Adipocyte (in vitro differentiated cells): ENCODE results near the gene SPEF2.

Source experiments
- DNase-seq: peaks from one replicate; pipeline ENCODE4 v3.0.0-alpha.2; 2015; ENCODE audit warnings: low read depth
- H3K27me3 ChIP-seq: replicated peaks from 2 replicates; pipeline ENCODE4 v1.7.0; 2013; ENCODE audit warnings: mild to moderate bottlenecking, low read length, moderate library complexity; ENCODE audit not compliant: control insufficient read depth, insufficient read depth
- H3K36me3 ChIP-seq: 2 replicates; pipeline ENCODE4 v1.7.0; 2013; ENCODE audit warnings: low read length, mild to moderate bottlenecking, moderate library complexity; ENCODE audit not compliant: control insufficient read depth, insufficient read depth, severe bottlenecking
- H3K4me1 ChIP-seq: 2 replicates; pipeline ENCODE4 v1.7.0; 2013; ENCODE audit warnings: mild to moderate bottlenecking, low read length, moderate library complexity; ENCODE audit not compliant: control insufficient read depth, insufficient read depth
- H3K4me3 ChIP-seq: 2 replicates; pipeline ENCODE4 v1.7.0; 2013; ENCODE audit warnings: mild to moderate bottlenecking, low read length, moderate library complexity
- H3K9ac ChIP-seq: 2 replicates; pipeline ENCODE4 v1.7.0; 2013; ENCODE audit warnings: mild to moderate bottlenecking, low read length, moderate library complexity
- H3K9me3 ChIP-seq: 2 replicates; pipeline ENCODE4 v1.7.0; 2013; ENCODE audit warnings: mild to moderate bottlenecking, low read length, moderate library complexity; ENCODE audit not compliant: control insufficient read depth

The SPEF2 gene

DNA sequence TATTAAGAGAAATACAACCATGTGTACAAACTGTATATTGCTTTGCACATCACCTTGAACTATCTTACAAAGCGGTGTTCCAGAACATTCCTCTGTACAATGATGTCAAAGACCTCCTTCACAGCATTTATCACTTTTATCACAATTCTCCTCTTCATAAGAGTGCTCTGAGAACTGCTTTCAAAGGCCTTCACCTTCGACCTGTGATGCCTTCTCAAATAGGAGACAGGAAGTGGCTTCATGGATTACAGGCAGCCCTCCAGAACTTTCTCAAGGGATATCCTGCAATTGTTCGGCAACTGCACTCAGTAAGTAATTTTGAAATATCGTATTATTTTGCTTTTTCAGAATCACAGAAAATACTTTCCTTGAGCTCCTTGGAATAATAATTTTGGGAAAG, 171.1 kb downstream of the SPEF2 start:
- H3K36me3 ChIP-seq, result no peaks in the 10 kb centered on the region
- H3K27me3 ChIP-seq, result no peaks in the 10 kb centered on the region
- no peak overlapping the region for H3K9ac ChIP-seq
- H3K9me3 ChIP-seq, result no peaks in the 10 kb centered on the region
- H3K4me3 ChIP-seq, result no peak overlapping the region
- peaks cover 18% of the 10 kb centered on the region for H3K4me1 ChIP-seq
- DNase-seq, result no peak

DNA sequence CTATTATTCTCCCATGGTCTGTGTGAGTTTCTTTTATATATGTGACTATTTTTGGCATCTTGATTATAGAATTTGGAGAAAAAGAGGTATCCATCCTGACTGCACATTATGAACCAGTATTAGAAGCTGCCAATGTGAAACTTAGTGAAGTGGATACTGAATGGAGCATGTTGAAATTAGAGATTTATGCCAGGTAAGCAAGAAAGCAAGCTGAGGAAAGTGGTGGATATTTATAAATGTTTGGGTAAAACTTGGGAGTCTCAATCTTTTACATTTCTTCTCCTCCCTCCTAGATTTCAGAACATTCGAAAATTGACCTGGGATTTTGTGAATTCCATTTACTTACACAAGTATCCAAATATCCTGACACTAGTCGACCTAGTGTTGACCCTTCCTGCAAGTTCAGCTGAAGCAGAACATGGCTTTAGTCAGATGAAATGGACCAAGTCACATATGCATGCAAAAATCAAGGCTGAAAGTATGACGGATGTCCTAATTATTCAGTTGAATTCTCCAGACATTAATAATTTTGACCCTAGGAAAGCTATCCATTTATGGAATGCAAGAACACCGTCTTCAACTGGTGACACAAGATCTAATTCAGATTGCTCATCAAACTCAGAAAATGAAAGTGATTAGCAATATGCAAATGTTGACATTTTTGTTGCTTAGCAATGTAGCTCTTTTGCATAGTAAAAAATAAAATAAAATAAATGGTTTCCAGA, 172.2 kb downstream of the SPEF2 start:
- H3K36me3 ChIP-seq, result no peaks in the 10 kb centered on the region
- H3K4me3 ChIP-seq, result no peak overlapping the region
- H3K4me1 ChIP-seq, result peaks cover 18% of the 10 kb centered on the region
- peak; percentile 52 for DNase-seq
- no peak overlapping the region for H3K9ac ChIP-seq
- H3K9me3 ChIP-seq, result no peaks in the 10 kb centered on the region
- no peaks in the 10 kb centered on the region for H3K27me3 ChIP-seq

DNA sequence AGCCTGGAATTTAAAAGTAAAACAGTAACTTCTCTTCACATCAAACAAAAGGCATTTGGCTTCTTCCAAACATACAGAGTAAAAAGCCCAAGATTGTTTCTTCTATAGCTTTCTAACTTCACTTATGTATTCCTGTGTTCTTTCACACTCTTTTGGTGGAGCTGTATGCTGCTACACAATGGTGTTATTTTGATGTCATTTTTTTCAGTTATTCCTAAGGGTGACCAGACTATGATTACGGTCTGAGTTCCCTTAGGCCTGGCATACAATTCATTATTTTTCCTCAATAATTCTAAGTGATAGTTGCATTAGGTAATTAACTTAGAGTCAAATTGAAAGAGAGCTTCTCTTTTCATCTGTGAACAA, 172.8 kb downstream of the SPEF2 start:
- no peaks in the 10 kb centered on the region for H3K9me3 ChIP-seq
- H3K9ac ChIP-seq, result no peak overlapping the region
- no peaks in the 10 kb centered on the region for H3K27me3 ChIP-seq
- no peaks in the 10 kb centered on the region for H3K36me3 ChIP-seq
- peaks cover 18% of the 10 kb centered on the region for H3K4me1 ChIP-seq
- DNase-seq, result no peak
- no peak overlapping the region for H3K4me3 ChIP-seq

DNA sequence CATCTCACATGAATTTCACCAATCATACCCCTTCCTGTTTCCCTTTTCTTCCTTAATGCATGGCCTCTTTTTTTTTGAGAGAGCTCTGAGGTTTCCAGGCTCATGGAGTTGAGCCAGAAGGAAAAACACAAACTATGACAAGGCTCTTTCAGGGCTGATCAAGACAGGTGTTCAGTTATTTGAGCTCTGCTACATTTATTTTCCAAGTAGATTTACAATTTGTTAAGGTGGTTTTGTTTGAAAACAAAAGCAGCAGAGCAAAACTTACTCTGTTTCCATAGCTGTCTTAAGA, 176.6 kb downstream of the SPEF2 start:
- Histone ChIP-seq H3K9ac (no peak overlapping the region), H3K27me3 (no peaks in the 10 kb centered on the region), H3K4me3 (no peak overlapping the region), H3K9me3 (no peaks in the 10 kb centered on the region), H3K4me1 (peaks cover 16% of the 10 kb centered on the region), H3K36me3 (no peaks in the 10 kb centered on the region)
- DNase-seq, result no peak

DNA sequence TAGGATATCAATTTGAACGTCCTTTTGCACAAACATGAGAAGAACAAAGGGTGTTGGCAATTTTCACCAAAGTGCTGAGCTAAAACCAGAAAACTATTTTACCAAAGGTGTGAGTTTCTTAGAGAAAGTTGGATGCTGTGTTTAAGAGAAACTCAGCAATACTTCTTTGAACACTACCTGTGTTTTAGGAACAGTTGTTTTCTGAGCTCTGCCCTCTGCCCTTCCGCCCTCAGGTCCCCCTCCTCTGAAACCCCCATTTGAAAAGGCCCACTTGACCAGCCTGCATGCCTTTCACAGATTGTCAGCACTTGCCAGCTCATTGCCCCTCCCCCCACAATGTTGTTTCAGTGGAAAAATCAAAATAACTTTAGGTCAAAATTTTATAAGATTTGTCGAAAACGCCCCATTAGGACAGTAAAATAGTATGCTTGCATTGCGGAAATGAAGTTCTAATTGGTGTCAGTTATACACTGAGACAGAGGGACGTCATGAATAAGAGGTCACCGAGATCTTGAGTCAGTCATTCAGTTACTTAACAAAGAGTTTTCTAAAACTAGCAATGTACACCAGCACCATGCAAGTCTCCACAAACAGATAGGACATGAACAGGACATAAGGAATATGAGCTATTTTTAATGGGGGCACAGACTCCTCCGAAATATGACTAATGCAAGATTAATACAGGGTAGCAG, 177.2 kb downstream of the SPEF2 start:
- no peak overlapping the region for H3K9ac ChIP-seq
- H3K27me3 ChIP-seq, result no peaks in the 10 kb centered on the region
- H3K4me3 ChIP-seq, result no peak overlapping the region
- DNase-seq, result no peak
- peaks cover 10% of the 10 kb centered on the region for H3K4me1 ChIP-seq
- H3K9me3 ChIP-seq, result no peaks in the 10 kb centered on the region
- no peaks in the 10 kb centered on the region for H3K36me3 ChIP-seq

DNA sequence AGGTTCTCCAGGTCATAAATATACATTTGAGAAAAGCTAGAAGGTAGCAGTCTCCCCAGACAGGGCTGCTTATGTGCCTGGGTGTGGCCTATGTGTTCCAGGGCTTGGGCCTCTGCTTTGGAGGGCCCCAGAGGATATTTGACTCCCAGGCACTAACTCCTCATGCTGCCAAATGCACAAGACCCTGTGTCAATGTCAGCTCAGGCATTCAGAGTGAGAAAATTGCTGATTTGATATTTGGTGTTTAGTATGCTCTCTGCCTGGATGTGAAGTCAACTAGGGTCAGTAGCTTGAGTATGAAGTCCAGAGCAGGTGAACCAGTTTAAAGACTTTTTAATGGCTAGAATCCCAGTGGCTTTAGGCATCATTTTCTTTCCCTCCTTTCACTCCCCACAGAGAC, 181.5 kb downstream of the SPEF2 start:
- Histone ChIP-seq H3K4me3 (no peak overlapping the region), H3K9ac (no peak overlapping the region), H3K4me1 (no peaks in the 10 kb centered on the region), H3K27me3 (no peaks in the 10 kb centered on the region), H3K9me3 (no peaks in the 10 kb centered on the region), H3K36me3 (no peaks in the 10 kb centered on the region)
- DNase-seq, result no peak

DNA sequence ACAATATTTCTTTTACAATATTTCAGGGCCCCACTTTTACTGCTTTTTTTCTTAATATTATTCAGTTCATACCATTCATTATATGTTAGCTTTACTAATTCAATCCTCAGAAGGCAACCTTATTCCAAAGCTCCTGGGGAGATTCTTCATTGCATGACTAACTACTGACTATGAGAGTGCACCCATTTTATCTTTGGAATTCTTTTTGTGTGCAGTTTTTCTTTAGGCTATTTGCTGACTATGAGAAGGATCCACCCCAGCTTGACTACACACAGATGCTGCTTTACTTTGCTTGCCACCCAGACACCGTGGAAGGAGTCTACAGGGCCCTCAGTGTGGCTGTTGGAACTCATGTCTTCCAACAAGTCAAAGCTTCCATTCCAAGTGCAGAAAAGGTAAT, 182.1 kb downstream of the SPEF2 start:
- H3K27me3 ChIP-seq, result no peaks in the 10 kb centered on the region
- H3K36me3 ChIP-seq, result no peaks in the 10 kb centered on the region
- DNase-seq, result no peak
- H3K4me3 ChIP-seq, result no peak overlapping the region
- no peak overlapping the region for H3K9ac ChIP-seq
- H3K4me1 ChIP-seq, result no peaks in the 10 kb centered on the region
- H3K9me3 ChIP-seq, result no peaks in the 10 kb centered on the region

DNA sequence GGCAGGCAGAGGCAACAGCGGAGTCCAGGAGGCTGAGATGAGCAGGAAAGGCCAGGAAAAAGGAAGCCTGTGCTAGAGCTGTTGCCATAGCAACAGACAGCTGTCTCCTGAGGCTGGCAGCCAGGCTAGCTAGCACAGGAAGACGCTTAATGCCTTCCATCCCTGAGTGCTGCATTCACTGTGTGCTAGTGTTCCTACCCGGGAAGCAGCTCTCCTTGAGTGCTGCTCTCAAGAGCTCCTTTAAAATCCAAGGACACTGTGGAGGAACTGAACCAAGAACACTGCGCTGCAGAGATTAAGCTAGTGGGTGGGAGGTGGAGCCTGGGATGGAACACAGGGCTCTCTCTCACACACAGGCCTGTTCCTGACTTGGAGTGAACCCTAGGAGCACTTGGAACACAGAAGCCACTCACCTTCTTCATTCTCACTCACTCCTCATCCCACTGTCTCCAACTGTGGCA, 185.6 kb downstream of the SPEF2 start:
- Histone ChIP-seq H3K36me3 (no peaks in the 10 kb centered on the region), H3K27me3 (no peaks in the 10 kb centered on the region), H3K9ac (no peak overlapping the region), H3K9me3 (no peaks in the 10 kb centered on the region), H3K4me1 (no peaks in the 10 kb centered on the region), H3K4me3 (no peak overlapping the region)
- DNase-seq, result peak; percentile 73

DNA sequence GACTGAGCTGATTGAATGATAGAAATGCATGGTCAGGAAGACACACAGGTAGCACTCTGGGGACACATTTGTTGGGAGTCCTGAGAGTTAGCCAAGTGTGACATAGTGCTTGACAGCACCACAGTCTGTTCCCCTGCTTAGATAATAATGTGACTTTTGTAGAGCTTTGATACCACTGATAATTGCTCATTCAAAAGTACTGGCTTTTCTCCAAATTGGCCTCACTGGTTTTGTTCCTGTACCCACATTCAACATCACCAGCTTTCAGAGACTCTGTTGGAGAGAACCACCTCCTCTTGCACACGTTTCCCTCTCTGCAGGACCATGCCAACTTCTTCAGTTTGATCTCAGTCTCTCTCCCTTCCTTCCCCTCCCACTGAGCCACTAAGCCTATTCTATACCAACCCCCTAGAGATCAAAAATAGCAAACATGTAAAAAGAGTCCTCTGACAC, 186.6 kb downstream of the SPEF2 start:
- Histone ChIP-seq H3K36me3 (no peaks in the 10 kb centered on the region), H3K9ac (no peak overlapping the region), H3K27me3 (no peaks in the 10 kb centered on the region), H3K4me1 (no peaks in the 10 kb centered on the region), H3K9me3 (no peaks in the 10 kb centered on the region), H3K4me3 (no peak overlapping the region)
- no peak for DNase-seq

DNA sequence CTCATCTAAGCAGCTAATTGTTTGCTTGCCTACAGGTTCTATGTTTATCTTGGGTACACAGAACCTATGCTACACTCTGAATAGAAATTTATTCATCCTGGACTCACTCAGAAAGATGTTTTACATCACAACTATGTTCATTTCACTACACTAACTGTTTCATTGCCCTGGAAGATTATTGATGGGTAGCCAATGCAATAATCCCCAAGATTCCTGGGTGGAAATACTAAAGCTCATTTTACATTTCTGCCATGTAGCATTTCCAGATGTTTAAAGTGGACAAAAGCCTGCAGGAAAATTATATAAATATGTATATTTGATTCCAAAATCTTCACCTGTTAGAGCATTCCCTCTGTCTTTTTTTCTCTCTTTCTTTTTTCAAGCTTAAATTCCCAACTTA, 187.2 kb downstream of the SPEF2 start:
- H3K36me3 ChIP-seq, result no peaks in the 10 kb centered on the region
- no peaks in the 10 kb centered on the region for H3K27me3 ChIP-seq
- DNase-seq, result no peak

DNA sequence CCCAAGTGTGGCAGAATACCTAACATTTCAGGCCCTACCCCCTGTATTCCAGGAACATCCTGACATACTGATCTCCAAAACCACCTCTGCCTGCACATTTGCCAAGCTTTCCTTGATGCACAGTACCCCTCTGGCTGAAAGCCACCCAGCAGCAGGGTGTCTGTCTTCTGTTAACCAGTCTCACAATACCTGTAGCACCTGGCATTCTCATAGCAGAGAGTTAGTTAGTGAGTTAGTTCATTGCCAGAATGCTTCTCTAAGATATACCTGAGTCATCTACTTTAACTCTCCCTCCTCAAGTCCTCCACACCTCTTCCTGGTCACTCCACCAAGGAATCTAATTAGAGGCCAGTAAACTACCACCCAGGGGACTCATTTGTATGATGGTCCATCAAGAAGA, 192.9 kb downstream of the SPEF2 start:
- no peaks in the 10 kb centered on the region for H3K9me3 ChIP-seq

More for the DNA sequence above, 187.2 kb downstream of the SPEF2 start:
- no peak overlapping the region for H3K9ac ChIP-seq
- no peaks in the 10 kb centered on the region for H3K9me3 ChIP-seq
- no peaks in the 10 kb centered on the region for H3K4me1 ChIP-seq
- H3K4me3 ChIP-seq, result no peak overlapping the region

More for the DNA sequence above, 192.9 kb downstream of the SPEF2 start:
- Histone ChIP-seq H3K27me3 (no peaks in the 10 kb centered on the region), H3K4me3 (no peak overlapping the region), H3K36me3 (no peaks in the 10 kb centered on the region), H3K4me1 (no peaks in the 10 kb centered on the region), H3K9ac (no peak overlapping the region)
- DNase-seq, result no peak
